Thymus (tissue), 11 donors: ENCODE results near the gene TMSB10. TPM values are rescaled to one million over a fixed set of nuclear protein-coding genes. Genes with fewer than 3 reads are reported as not detected.

ENCODE experiments used
- DNase-seq, 9 donors: peaks; one replicate each; pipeline ENCODE4 v3.0.0-alpha.2; 2013; ENCODE audit warnings: low spot score in 9 of 9, low read depth in 6 of 9, missing footprints in 1 of 9
- H3K27ac ChIP-seq, 2 donors: one replicate each; pipeline ENCODE4 v1.5.1; 2013; ENCODE audit warnings: control low read depth in 1 of 2, low read depth in 1 of 2, low read length in 1 of 2, mild to moderate bottlenecking in 1 of 2, moderate library complexity in 1 of 2
- H3K27me3 ChIP-seq, 2 donors: one replicate each; pipeline ENCODE4 v1.5.1; 2013; ENCODE audit warnings: low read length in 1 of 2; ENCODE audit not compliant: control insufficient read depth in 2 of 2, insufficient read depth in 1 of 2
- H3K36me3 ChIP-seq, 2 donors: one replicate each; pipeline ENCODE4 v1.5.1; 2013; ENCODE audit warnings: low read length in 1 of 2, mild to moderate bottlenecking in 1 of 2, moderate library complexity in 1 of 2; ENCODE audit not compliant: control insufficient read depth in 2 of 2, insufficient read depth in 2 of 2
- H3K4me1 ChIP-seq, 2 donors: one replicate each; pipeline ENCODE4 v1.5.1; 2013; ENCODE audit warnings: low read length in 2 of 2; ENCODE audit not compliant: control insufficient read depth in 2 of 2, insufficient read depth in 2 of 2
- H3K4me3 ChIP-seq, 2 donors: one replicate each; pipeline ENCODE4 v1.5.1; 2013; ENCODE audit warnings: low read length in 2 of 2, control low read depth in 1 of 2, mild to moderate bottlenecking in 1 of 2
- H3K9me3 ChIP-seq, 2 donors: one replicate each; pipeline ENCODE4 v1.5.1; 2013; ENCODE audit warnings: low read length in 1 of 2, mild to moderate bottlenecking in 1 of 2; ENCODE audit not compliant: control insufficient read depth in 2 of 2, insufficient read depth in 1 of 2
- WGBS: extraction: QIAGEN DNeasy Blood & Tissue Kit; methylation state at CpG from one replicate; pipeline ENCODE4 v1.1.7; 2013; 5-methylcytosine and 5-hydroxymethylcytosine counted together
- polyA plus RNA-seq: library from polyadenylated mRNA; stranded (reverse); fragments of 200-250 nt; gene quantifications from one replicate; pipeline ENCODE4 v1.2.3, GENCODE V29; 2013
- total RNA-seq: library from RNA; stranded (reverse); fragments of 120-200 nt; gene quantifications from one replicate; pipeline ENCODE4 v1.2.4, GENCODE V29; 2013
- donor health status: healthy.

Gene TMSB10
- total and polyA plus RNA-seq, 2 donors, result 4,492 to 5,628 TPM

- H3K9me3 ChIP-seq, result no peaks in the 10 kb centered on the region
- H3K27ac ChIP-seq, result no peak overlapping the region
- no peaks in the 10 kb centered on the region for H3K36me3 ChIP-seq
- no peak overlapping the region for H3K4me3 ChIP-seq
- H3K27me3 ChIP-seq, result peaks cover 39 to 47% of the 10 kb centered on the region in 2 donors
- H3K4me1 ChIP-seq, result peaks cover 6 to 22% of the 10 kb centered on the region in 2 donors
- DNase-seq, result no peak
- 95% methylated on average over 4 of the region's 4 CpGs for WGBS
Measured at GRCh38 chr2:84882775-84883550, 22.5 kb upstream of the TMSB10 start.

- peaks cover 29 to 32% of the 10 kb centered on the region in 2 donors for H3K27me3 ChIP-seq
- no peak for DNase-seq
Measured at GRCh38 chr2:84884449-84884848, 21.0 kb upstream of the TMSB10 start.

GRCh38 chr2:84885111-84885510 lies 20.3 kb upstream of the TMSB10 start:
- H3K9me3 ChIP-seq, result no peaks in the 10 kb centered on the region
- H3K4me3 ChIP-seq, result no peak overlapping the region
- H3K27me3 ChIP-seq, result peaks cover 22 to 26% of the 10 kb centered on the region in 2 donors
- no peaks in the 10 kb centered on the region for H3K36me3 ChIP-seq
- 98% methylated on average over 2 of the region's 2 CpGs for WGBS
- no peak for DNase-seq
- peaks cover 14 to 33% of the 10 kb centered on the region in 2 donors for H3K4me1 ChIP-seq
- no peak overlapping the region for H3K27ac ChIP-seq

More at GRCh38 chr2:84884449-84884848, 21.0 kb upstream of the TMSB10 start:
- no peaks in the 10 kb centered on the region for H3K36me3 ChIP-seq
- H3K27ac ChIP-seq, result no peak overlapping the region
- no peaks in the 10 kb centered on the region for H3K9me3 ChIP-seq
- H3K4me1 ChIP-seq, result peaks cover 14 to 35% of the 10 kb centered on the region in 2 donors
- no peak overlapping the region for H3K4me3 ChIP-seq

- Histone ChIP-seq H3K27ac (no peak overlapping the region), H3K36me3 (no peaks in the 10 kb centered on the region), H3K4me1 (peaks cover 8 to 18% of the 10 kb centered on the region in 2 donors), H3K9me3 (no peaks in the 10 kb centered on the region), H3K27me3 (peaks cover 6 to 10% of the 10 kb centered on the region in 2 donors), H3K4me3 (no peak overlapping the region)
- 97% methylated on average over 6 of the region's 6 CpGs for WGBS
- DNase-seq, result no peak
Measured at GRCh38 chr2:84886791-84887190, 18.7 kb upstream of the TMSB10 start.

- Histone ChIP-seq H3K27me3 (no peaks in the 10 kb centered on the region), H3K9me3 (no peaks in the 10 kb centered on the region), H3K4me3 (peak overlapping the region; percentile 15 to 28), H3K27ac (peak overlapping the region; percentile 77 to 96), H3K4me1 (peaks cover 8 to 13% of the 10 kb centered on the region in 2 donors), H3K36me3 (no peaks in the 10 kb centered on the region)
- peak in 3 of 9 donors; percentile 73 to 86 (median 74) for DNase-seq
- 27% methylated on average over 6 of the region's 6 CpGs for WGBS
Measured at GRCh38 chr2:84888401-84889276, 16.8 kb upstream of the TMSB10 start.

- H3K9me3 ChIP-seq, result no peaks in the 10 kb centered on the region
- 95% methylated on average over 2 of the region's 2 CpGs for WGBS
Measured at GRCh38 chr2:84889332-84889731, 16.1 kb upstream of the TMSB10 start.

GRCh38 chr2:84891355-84892010 lies 14.0 kb upstream of the TMSB10 start:
- no peak for DNase-seq
- Histone ChIP-seq H3K4me3 (no peak overlapping the region), H3K4me1 (peaks cover 17 to 29% of the 10 kb centered on the region in 2 donors), H3K27me3 (no peaks in the 10 kb centered on the region), H3K27ac (no peak overlapping the region), H3K9me3 (no peaks in the 10 kb centered on the region), H3K36me3 (no peaks in the 10 kb centered on the region)
- 97% methylated on average over 12 of the region's 12 CpGs for WGBS

More at GRCh38 chr2:84889332-84889731, 16.1 kb upstream of the TMSB10 start:
- Histone ChIP-seq H3K36me3 (no peaks in the 10 kb centered on the region), H3K4me1 (peaks cover 11 to 18% of the 10 kb centered on the region in 2 donors), H3K4me3 (peak overlapping the region; percentile 15 to 28), H3K27ac (peak overlapping the region; percentile 77 to 96), H3K27me3 (no peaks in the 10 kb centered on the region)
- no peak for DNase-seq

GRCh38 chr2:84894131-84894586 lies 11.3 kb upstream of the TMSB10 start:
- no peak overlapping the region for H3K4me3 ChIP-seq
- 88% methylated on average over 6 of the region's 6 CpGs for WGBS
- peak in 1 of 9 donors; percentile 44 for DNase-seq
- H3K27me3 ChIP-seq, result no peaks in the 10 kb centered on the region
- H3K27ac ChIP-seq, result peak overlapping the region; percentile 3 to 47
- no peaks in the 10 kb centered on the region for H3K36me3 ChIP-seq
- no peaks in the 10 kb centered on the region for H3K9me3 ChIP-seq
- H3K4me1 ChIP-seq, result peaks cover 15 to 27% of the 10 kb centered on the region in 2 donors
